Measurements from ENCODE around the gene CD300A. TPM values are rescaled to one million over a fixed set of nuclear protein-coding genes. Genes with fewer than 3 reads are reported as not detected.

CD300A gene
- total RNA-seq, 1 donor from 2014 or later = not detected

GRCh38 chr17:74430706-74431567 is 35.5 kb upstream of the CD300A start:
- H3K4me1 Mint-ChIP-seq (ENCODE audit: low read depth) = peaks cover 59% of the 10 kb centered on the region
- DNase-seq (ENCODE audit: low spot score) = no peak
- peak overlapping the region; percentile 83 for H3K4me3 Mint-ChIP-seq (ENCODE audit: unreplicated experiment)
- no peaks in the 10 kb centered on the region for H3K36me3 Mint-ChIP-seq (ENCODE audit: low read depth)
- peak; percentile 9 for TF ChIP-seq CTCF (IDR thresholded peaks at IDR 0.05)
- no peaks in the 10 kb centered on the region for H3K9me3 Mint-ChIP-seq (ENCODE audit: low read depth)
- H3K27me3 Mint-ChIP-seq (ENCODE audit: low read depth) = peaks cover under 1% of the 10 kb centered on the region
- peak overlapping the region; percentile 93 for H3K27ac Mint-ChIP-seq (ENCODE audit: unreplicated experiment)

- H3K9me3 Mint-ChIP-seq (ENCODE audit: low read depth) = no peaks in the 10 kb centered on the region
- H3K36me3 Mint-ChIP-seq (ENCODE audit: low read depth) = no peaks in the 10 kb centered on the region
- TF ChIP-seq CTCF (IDR thresholded peaks at IDR 0.05) = no peak
- no peak for DNase-seq (ENCODE audit: low spot score)
- H3K4me3 Mint-ChIP-seq (ENCODE audit: unreplicated experiment) = peak within 1 kb of the TSS; percentile 83
- H3K27ac Mint-ChIP-seq (ENCODE audit: unreplicated experiment) = peak within 1 kb of the TSS; percentile 93
- H3K27me3 Mint-ChIP-seq (ENCODE audit: low read depth) = no peaks in the 10 kb centered on the region
- peaks cover 58% of the 10 kb centered on the region for H3K4me1 Mint-ChIP-seq (ENCODE audit: low read depth)
Observed at GRCh38 chr17:74431568-74432423, 34.6 kb upstream of the CD300A start, which contains the start of gene GPRC5C. GPRC5C (plus strand) TSS chr17:74432088; CDS start chr17:74439777, 7,689 bp downstream.

GRCh38 chr17:74432424-74432690 is 34.1 kb upstream of the CD300A start:
- no peak overlapping the region for H3K27ac Mint-ChIP-seq (ENCODE audit: unreplicated experiment)
- no peak for DNase-seq (ENCODE audit: low spot score)
- no peaks in the 10 kb centered on the region for H3K36me3 Mint-ChIP-seq (ENCODE audit: low read depth)
- peaks cover 55% of the 10 kb centered on the region for H3K4me1 Mint-ChIP-seq (ENCODE audit: low read depth)
- TF ChIP-seq CTCF (IDR thresholded peaks at IDR 0.05) = no peak
- H3K9me3 Mint-ChIP-seq (ENCODE audit: low read depth) = peaks cover 2% of the 10 kb centered on the region
- no peaks in the 10 kb centered on the region for H3K27me3 Mint-ChIP-seq (ENCODE audit: low read depth)
- peak overlapping the region; percentile 75 for H3K4me3 Mint-ChIP-seq (ENCODE audit: unreplicated experiment)

GRCh38 chr17:74432766-74433391 is 33.6 kb upstream of the CD300A start:
- no peak for TF ChIP-seq CTCF (IDR thresholded peaks at IDR 0.05)
- peaks cover 6% of the 10 kb centered on the region for H3K9me3 Mint-ChIP-seq (ENCODE audit: low read depth)
- no peak for DNase-seq (ENCODE audit: low spot score)
- H3K27me3 Mint-ChIP-seq (ENCODE audit: low read depth) = no peaks in the 10 kb centered on the region
- peak overlapping the region; percentile 70 for H3K27ac Mint-ChIP-seq (ENCODE audit: unreplicated experiment)
- peaks cover under 1% of the 10 kb centered on the region for H3K36me3 Mint-ChIP-seq (ENCODE audit: low read depth)
- H3K4me1 Mint-ChIP-seq (ENCODE audit: low read depth) = peaks cover 52% of the 10 kb centered on the region
- peak overlapping the region; percentile 75 for H3K4me3 Mint-ChIP-seq (ENCODE audit: unreplicated experiment)

All from chondrocyte (in vitro differentiated cells).